H9 (cell line): Measurements from ENCODE around the gene CTNNA3. TPM values are rescaled to one million over a fixed set of nuclear protein-coding genes. Genes with fewer than 3 reads are reported as not detected.
"Not testable (repeated sequence)": the region's sequence is repeated elsewhere in the genome, so short reads cannot be mapped to it uniquely, and the experiment has no call there.

Experiments
- DNase-seq: peaks from one replicate; pipeline ENCODE4 v3.0.0-alpha.2; 2017
- H2AFZ ChIP-seq: one replicate; pipeline ENCODE4 v1.6.1; 2013; ENCODE audit warnings: mild to moderate bottlenecking, low read length, control low read depth, moderate library complexity
- H2AK5ac ChIP-seq: 2 replicates; pipeline ENCODE4 v1.6.1; 2013; ENCODE audit warnings: low read length, control low read depth, mixed read lengths; ENCODE audit not compliant: insufficient read length
- H2BK120ac ChIP-seq: one replicate; pipeline ENCODE4 v1.6.1; 2013; ENCODE audit warnings: low read depth, mild to moderate bottlenecking, low read length, control low read depth, inconsistent platforms; ENCODE audit not compliant: poor library complexity, severe bottlenecking
- H2BK12ac ChIP-seq: 2 replicates; pipeline ENCODE4 v1.6.1; 2013; ENCODE audit warnings: low read length, control low read depth, mixed read lengths, low read depth; ENCODE audit not compliant: insufficient read length
- H2BK15ac ChIP-seq: 2 replicates; pipeline ENCODE4 v1.6.1; 2013; ENCODE audit warnings: low read depth, low read length, control low read depth
- H2BK20ac ChIP-seq: one replicate; pipeline ENCODE4 v1.6.1; 2013; ENCODE audit warnings: low read depth, mild to moderate bottlenecking, low read length, control low read depth, inconsistent platforms; ENCODE audit not compliant: poor library complexity, severe bottlenecking
- H2BK5ac ChIP-seq: 2 replicates; pipeline ENCODE4 v1.6.1; 2013; ENCODE audit warnings: low read length, control low read depth, mixed read lengths; ENCODE audit not compliant: insufficient read length
- H3K14ac ChIP-seq: 2 replicates; pipeline ENCODE4 v1.6.1; 2013; ENCODE audit warnings: low read length, control low read depth; ENCODE audit not compliant: insufficient read depth
- H3K18ac ChIP-seq: 2 replicates; pipeline ENCODE4 v1.6.1; 2013; ENCODE audit warnings: low read depth, mild to moderate bottlenecking, mixed read lengths, low read length, control low read depth; ENCODE audit not compliant: insufficient read length
- H3K23ac ChIP-seq: 2 replicates; pipeline ENCODE4 v1.6.1; 2013; ENCODE audit warnings: low read length, control low read depth, mixed read lengths, low read depth; ENCODE audit not compliant: insufficient read length
- H3K23me2 ChIP-seq: 2 replicates; pipeline ENCODE4 v1.6.1; 2013; ENCODE audit warnings: low read depth, mild to moderate bottlenecking, mixed read lengths, low read length, control low read depth; ENCODE audit not compliant: insufficient read length, poor library complexity, severe bottlenecking
- H3K27ac ChIP-seq: 2 replicates; pipeline ENCODE4 v1.5.1; 2013; ENCODE audit warnings: low read length, control low read depth, mixed read lengths, low read depth; ENCODE audit not compliant: insufficient read length
- H3K27me3 ChIP-seq: 2 replicates; pipeline ENCODE4 v1.6.1; 2013; ENCODE audit warnings: low read length, control low read depth, inconsistent platforms; ENCODE audit not compliant: insufficient read depth
- H3K4ac ChIP-seq: 2 replicates; pipeline ENCODE4 v1.6.1; 2013; ENCODE audit warnings: low read depth, mild to moderate bottlenecking, control low read depth, inconsistent platforms, low read length, moderate library complexity
- H3K4me1 ChIP-seq: 2 replicates; pipeline ENCODE4 v1.6.1; 2013; ENCODE audit warnings: low read length, control low read depth, inconsistent platforms; ENCODE audit not compliant: insufficient read depth
- H3K4me2 ChIP-seq: 2 replicates; pipeline ENCODE4 v1.6.1; 2013; ENCODE audit warnings: low read length, control low read depth, mixed read lengths; ENCODE audit not compliant: insufficient read length, insufficient read depth
- H3K56ac ChIP-seq: 2 replicates; pipeline ENCODE4 v1.6.1; 2013; ENCODE audit warnings: low read depth, mild to moderate bottlenecking, mixed read lengths, low read length, control low read depth; ENCODE audit not compliant: insufficient read length
- H3K79me1 ChIP-seq: 2 replicates; pipeline ENCODE4 v1.6.1; 2013; ENCODE audit warnings: low read depth, mild to moderate bottlenecking, moderate library complexity, low read length, control low read depth, inconsistent platforms; ENCODE audit not compliant: insufficient read depth, poor library complexity, severe bottlenecking
- H3K79me2 ChIP-seq: 2 replicates; pipeline ENCODE4 v1.6.1; 2013; ENCODE audit warnings: low read length, control low read depth, inconsistent platforms; ENCODE audit not compliant: insufficient read depth
- H3K9ac ChIP-seq: 2 replicates; pipeline ENCODE4 v1.6.1; 2013; ENCODE audit warnings: low read length, control low read depth, mixed read lengths; ENCODE audit not compliant: insufficient read length; ENCODE audit errors: extremely low read depth
- H3K9me3 ChIP-seq: one replicate; pipeline ENCODE4 v1.6.1; 2013; ENCODE audit warnings: low read depth, low read length, inconsistent platforms; ENCODE audit not compliant: control insufficient read depth
- H3T11ph ChIP-seq: one replicate; pipeline ENCODE4 v1.6.1; 2013; ENCODE audit warnings: mild to moderate bottlenecking, low read length, control low read depth, inconsistent platforms
- H4K20me1 ChIP-seq: one replicate; pipeline ENCODE4 v1.6.1; 2013; ENCODE audit not compliant: control insufficient read depth, insufficient read length, insufficient read depth
- H4K5ac ChIP-seq: 2 replicates; pipeline ENCODE4 v1.6.1; 2013; ENCODE audit warnings: low read depth, mild to moderate bottlenecking, mixed read lengths, low read length, control low read depth; ENCODE audit not compliant: insufficient read length
- H4K8ac ChIP-seq: replicated peaks from 2 replicates; pipeline ENCODE4 v1.6.1; 2013; ENCODE audit warnings: low read length, control low read depth, mixed read lengths, low read depth; ENCODE audit not compliant: insufficient read length
- H4K91ac ChIP-seq: 2 replicates; pipeline ENCODE4 v1.6.1; 2013; ENCODE audit warnings: low read depth, mild to moderate bottlenecking, moderate library complexity, mixed read lengths, low read length, control low read depth; ENCODE audit not compliant: insufficient read length
- H3K27ac Mint-ChIP-seq, 3 experiments: 2 replicates in 2 of 3; 3 replicates in 1 of 3; pipeline ENCODE4 v1.8.0; 2020 to 2021; ENCODE audit warnings: mixed read lengths in 3 of 3, mild to moderate bottlenecking in 1 of 3, moderate library complexity in 1 of 3
- H3K27me3 Mint-ChIP-seq: 2 replicates; pipeline ENCODE4 v1.8.0; 2021; ENCODE audit warnings: low read depth, mild to moderate bottlenecking, moderate library complexity, mixed read lengths
- H3K36me3 Mint-ChIP-seq, 3 experiments: 2 replicates in 2 of 3; 3 replicates in 1 of 3; pipeline ENCODE4 v1.8.0; 2020 to 2021; ENCODE audit warnings: low read depth in 3 of 3, mixed read lengths in 3 of 3; ENCODE audit not compliant: insufficient read depth in 1 of 3
- H3K4me1 Mint-ChIP-seq, 2 experiments: 2 replicates each; pipeline ENCODE4 v1.8.0; 2020; ENCODE audit warnings: mixed read lengths in 2 of 2
- H3K4me3 Mint-ChIP-seq, 2 experiments: 2 replicates in 1 of 2; 3 replicates in 1 of 2; pipeline ENCODE4 v1.8.0; 2020 to 2021; ENCODE audit warnings: mild to moderate bottlenecking in 2 of 2, mixed read lengths in 2 of 2, moderate library complexity in 1 of 2
- H3K9me3 Mint-ChIP-seq, 2 experiments: 2 replicates in 1 of 2; 3 replicates in 1 of 2; pipeline ENCODE4 v1.8.0; 2020; ENCODE audit warnings: mild to moderate bottlenecking in 2 of 2, mixed read lengths in 2 of 2, moderate library complexity in 1 of 2
- WGBS: extraction: QIAGEN DNeasy Blood & Tissue Kit; methylation state at CpG from one replicate; pipeline ENCODE4 v1.1.7; 2013; ENCODE audit warnings: missing lambda C conversion rate, low lambda C conversion rate, mixed read lengths; ENCODE audit not compliant: insufficient read length; ENCODE audit errors: extremely low coverage; 5-methylcytosine and 5-hydroxymethylcytosine counted together
- total RNA-seq: library from RNA; stranded (reverse); gene quantifications from 2 replicates; pipeline ENCODE4 v1.2.1, GENCODE V29; 2021
- TF ChIP-seq, protein P1 (sequence below): fragments of 200-600 bp; sonication (generic); conservative IDR thresholded peaks from 3 replicates; pipeline ENCODE4 v1.8.0; 2021; ENCODE audit warnings: antibody characterized with exemption, mild to moderate bottlenecking

CTNNA3 gene
- total RNA-seq, 1 experiment from 2014 or later, result 3.3 TPM

DNA sequence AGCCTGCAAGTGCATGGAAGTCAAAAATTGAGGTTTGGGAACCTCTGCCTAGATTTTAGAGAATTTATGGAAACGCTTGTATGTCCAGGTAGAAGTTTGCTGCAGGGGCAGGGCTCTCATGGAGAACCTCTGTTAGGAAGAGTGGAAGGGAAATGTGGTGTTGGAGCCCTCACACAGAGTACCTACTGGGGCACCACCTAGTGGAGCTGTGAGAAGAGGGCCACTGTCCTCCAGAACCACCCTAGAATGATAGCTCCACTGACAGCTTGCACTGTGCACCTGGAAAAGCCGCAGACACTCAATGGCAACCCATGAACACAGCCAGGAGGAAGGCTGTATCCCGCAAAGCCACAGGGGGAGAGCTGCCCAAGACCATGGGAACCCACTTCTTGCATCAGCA lies 165.0 kb downstream of the CTNNA3 start:
- peaks cover 3 to 15% (median 11%) of the 10 kb centered on the region in 3 experiments; a peak in 6 of 7 replicates for H3K36me3 Mint-ChIP-seq
- H4K91ac ChIP-seq, H3K14ac ChIP-seq, H4K8ac ChIP-seq, H3K79me1 ChIP-seq, H2AK5ac ChIP-seq, H4K5ac ChIP-seq, H3K56ac ChIP-seq, H3K79me2 ChIP-seq, H4K20me1 ChIP-seq, H3T11ph ChIP-seq, H3K23me2 ChIP-seq, H2BK120ac ChIP-seq, H3K27ac ChIP-seq, H3K18ac ChIP-seq, H3K4me1 ChIP-seq, H3K4me1 Mint-ChIP-seq, H3K27me3 ChIP-seq, H3K27ac Mint-ChIP-seq, H2BK12ac ChIP-seq, H3K23ac ChIP-seq, H3K4ac ChIP-seq, H3K9ac ChIP-seq, H2AFZ ChIP-seq, DNase-seq, H3K4me3 Mint-ChIP-seq, H2BK5ac ChIP-seq, H3K27me3 Mint-ChIP-seq, H2BK20ac ChIP-seq, H3K4me2 ChIP-seq, H3K9me3 ChIP-seq, H2BK15ac ChIP-seq: not testable (repeated sequence)
- TF ChIP-seq, protein P1, sequence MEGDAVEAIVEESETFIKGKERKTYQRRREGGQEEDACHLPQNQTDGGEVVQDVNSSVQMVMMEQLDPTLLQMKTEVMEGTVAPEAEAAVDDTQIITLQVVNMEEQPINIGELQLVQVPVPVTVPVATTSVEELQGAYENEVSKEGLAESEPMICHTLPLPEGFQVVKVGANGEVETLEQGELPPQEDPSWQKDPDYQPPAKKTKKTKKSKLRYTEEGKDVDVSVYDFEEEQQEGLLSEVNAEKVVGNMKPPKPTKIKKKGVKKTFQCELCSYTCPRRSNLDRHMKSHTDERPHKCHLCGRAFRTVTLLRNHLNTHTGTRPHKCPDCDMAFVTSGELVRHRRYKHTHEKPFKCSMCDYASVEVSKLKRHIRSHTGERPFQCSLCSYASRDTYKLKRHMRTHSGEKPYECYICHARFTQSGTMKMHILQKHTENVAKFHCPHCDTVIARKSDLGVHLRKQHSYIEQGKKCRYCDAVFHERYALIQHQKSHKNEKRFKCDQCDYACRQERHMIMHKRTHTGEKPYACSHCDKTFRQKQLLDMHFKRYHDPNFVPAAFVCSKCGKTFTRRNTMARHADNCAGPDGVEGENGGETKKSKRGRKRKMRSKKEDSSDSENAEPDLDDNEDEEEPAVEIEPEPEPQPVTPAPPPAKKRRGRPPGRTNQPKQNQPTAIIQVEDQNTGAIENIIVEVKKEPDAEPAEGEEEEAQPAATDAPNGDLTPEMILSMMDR, result peak; percentile 24; the same call in 2 of the 3 replicates
- H3K9me3 Mint-ChIP-seq, result peaks cover 17 to 21% of the 10 kb centered on the region in 2 experiments
- WGBS, result no CpG with 5 or more reads among the region's 3 CpGs
